Thoracic aorta (tissue), 2 donors: ENCODE results near the gene CUBN. TPM values are rescaled to one million over a fixed set of nuclear protein-coding genes. Genes with fewer than 3 reads are reported as not detected.

Source experiments
- ATAC-seq: fragments of 150-250 bp; one replicate; pipeline ENCODE4 v1.8.0; 2017; ENCODE audit warnings: low read depth; ENCODE audit not compliant: insufficient number of reproducible peaks, low FRiP score
- DNase-seq: peaks from one replicate; pipeline ENCODE4 v3.0.0-alpha.2; 2020; ENCODE audit warnings: low spot score
- H3K27ac ChIP-seq, 2 donors: fragments of 200-600 bp; sonication (generic); 1 replicate in 1 of 2; 2 replicates in 1 of 2; pipeline ENCODE4 v1.5.1; 2016; ENCODE audit warnings: mild to moderate bottlenecking in 2 of 2, moderate library complexity in 2 of 2
- H3K27me3 ChIP-seq: fragments of 200-600 bp; sonication (generic); replicated peaks from 2 replicates; pipeline ENCODE4 v1.6.0; 2016; ENCODE audit warnings: mild to moderate bottlenecking; ENCODE audit not compliant: insufficient read depth
- H3K36me3 ChIP-seq: fragments of 200-600 bp; sonication (generic); one replicate; pipeline ENCODE4 v1.5.1; 2016
- H3K4me1 ChIP-seq, 2 donors: fragments of 200-600 bp; sonication (generic); 1 replicate in 1 of 2; 2 replicates in 1 of 2; pipeline versions ENCODE4 v1.5.1 to v1.6.0; 2016; ENCODE audit warnings: low read depth in 2 of 2, mild to moderate bottlenecking in 1 of 2; ENCODE audit not compliant: control insufficient read depth in 1 of 2
- H3K4me3 ChIP-seq: fragments of 200-600 bp; sonication (generic); 2 replicates; pipeline ENCODE4 v1.5.1; 2016; ENCODE audit warnings: mild to moderate bottlenecking
- H3K9me3 ChIP-seq: fragments of 200-600 bp; sonication (generic); 2 replicates; pipeline ENCODE4 v1.5.1; 2016
- CTCF ChIP-seq: fragments of 200-600 bp; sonication (generic); IDR thresholded peaks from one replicate; pipeline ENCODE4 v1.5.1; 2019; ENCODE audit warnings: antibody characterized with exemption
- total RNA-seq, 2 donors: library from RNA; depleted of rRNA; stranded (reverse); fragments of >200 nt; gene quantifications; one replicate each; pipeline versions ENCODE4 v1.1.0 to v1.2.3, GENCODE V29; 2016

The CUBN gene
- total RNA-seq, result 1 to 10 TPM; 4.1 to 4.6 TPM

- Histone ChIP-seq H3K4me3 (no peak within 1 kb of the TSS), H3K36me3 (no peaks in the 10 kb centered on the region), H3K9me3 (no peaks in the 10 kb centered on the region), H3K4me1 (no peaks in the 10 kb centered on the region), H3K27ac (no peak within 1 kb of the TSS), H3K27me3 (no peaks in the 10 kb centered on the region)
- ATAC-seq (no peak), DNase-seq (no peak)
- no peak for TF ChIP-seq CTCF
Observed at GRCh38 chr10:17129741-17130140, at the start of gene CUBN. Gene CUBN, minus strand, starts transcription at chr10:17129811. Its CDS starts 46 bp downstream, at chr10:17129765.

- Histone ChIP-seq H3K4me3 (peak overlapping the region; percentile 22), H3K27me3 (no peaks in the 10 kb centered on the region), H3K4me1 (peaks cover 15 to 36% of the 10 kb centered on the region in 2 donors), H3K27ac (no peak overlapping the region), H3K9me3 (no peaks in the 10 kb centered on the region), H3K36me3 (no peaks in the 10 kb centered on the region)
- ATAC-seq (no peak), DNase-seq (no peak)
- no peak for TF ChIP-seq CTCF
Observed at GRCh38 chr10:17179002-17179401, 49.4 kb upstream of the CUBN start.

- Histone ChIP-seq H3K27me3 (no peaks in the 10 kb centered on the region), H3K4me3 (no peak overlapping the region), H3K27ac (no peak overlapping the region), H3K36me3 (no peaks in the 10 kb centered on the region), H3K9me3 (no peaks in the 10 kb centered on the region), H3K4me1 (peaks cover 15 to 36% of the 10 kb centered on the region in 2 donors)
- no peak for DNase-seq
- TF ChIP-seq CTCF, result no peak
- no peak for ATAC-seq
Observed at GRCh38 chr10:17178006-17178405, 48.4 kb upstream of the CUBN start.

- Histone ChIP-seq H3K4me3 (no peak overlapping the region), H3K4me1 (peaks cover 15 to 36% of the 10 kb centered on the region in 2 donors), H3K27ac (no peak overlapping the region), H3K27me3 (no peaks in the 10 kb centered on the region), H3K9me3 (no peaks in the 10 kb centered on the region), H3K36me3 (no peaks in the 10 kb centered on the region)
- no peak for ATAC-seq
- no peak for DNase-seq
- TF ChIP-seq CTCF, result no peak
Observed at GRCh38 chr10:17177014-17177413, 47.4 kb upstream of the CUBN start.

GRCh38 chr10:17176091-17176490, 46.5 kb upstream of the CUBN start:
- no peaks in the 10 kb centered on the region for H3K27me3 ChIP-seq
- DNase-seq (no peak), ATAC-seq (no peak)
- no peaks in the 10 kb centered on the region for H3K9me3 ChIP-seq
- H3K36me3 ChIP-seq, result no peaks in the 10 kb centered on the region
- H3K4me3 ChIP-seq, result peak overlapping the region; percentile 66
- no peak for TF ChIP-seq CTCF
- peak overlapping the region in 1 of 2 donors; percentile 50 for H3K27ac ChIP-seq
- H3K4me1 ChIP-seq, result peaks cover 15 to 39% of the 10 kb centered on the region in 2 donors
